ENCODE data around the gene ATP7B.

Gene ATP7B

DNA sequence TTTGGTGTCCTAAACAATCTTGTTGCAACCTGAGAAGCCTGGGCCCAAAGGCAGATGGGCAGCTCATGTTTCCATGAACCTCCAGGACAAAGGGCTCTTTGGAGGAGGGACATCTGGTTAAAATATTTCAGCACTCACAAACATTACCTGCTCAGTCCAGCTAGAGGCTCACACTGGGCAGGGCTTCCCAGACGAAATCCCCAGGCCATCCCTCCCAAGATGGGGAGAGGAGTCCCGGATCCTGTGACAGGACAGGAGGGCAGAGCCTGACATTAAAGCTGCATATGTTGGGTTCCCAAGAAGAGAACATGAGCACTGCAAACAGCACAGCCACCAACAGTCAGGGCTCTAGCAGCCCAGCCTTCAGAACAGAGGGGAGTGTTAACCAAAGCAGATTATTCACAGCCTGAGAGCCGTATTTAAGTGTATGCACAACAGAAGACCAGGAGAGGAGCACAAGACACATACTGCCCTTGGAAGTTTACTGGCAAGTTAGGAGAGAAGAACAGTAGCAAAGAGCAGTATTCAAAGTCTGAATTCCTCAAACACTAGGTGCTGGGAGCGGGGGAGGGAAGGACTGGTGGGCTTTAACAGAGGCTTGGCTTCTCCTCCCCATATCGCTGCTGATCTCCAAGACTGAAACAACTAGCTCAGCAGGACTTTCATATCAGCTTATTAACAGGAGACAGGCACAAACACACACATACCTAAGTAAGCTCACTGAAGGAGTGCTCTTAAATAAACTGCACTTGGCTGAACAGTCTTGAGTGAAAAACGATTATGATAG lies 12.3 kb downstream of the ATP7B start:
- no peak overlapping the region for H3K9ac ChIP-seq (ENCODE audit: low read length)
- H3K9me2 ChIP-seq (replicated peaks; ENCODE audit: insufficient read depth, low read length) = no peaks in the 10 kb centered on the region
- no peaks in the 10 kb centered on the region for H3K27me3 ChIP-seq (replicated peaks; ENCODE audit: insufficient read depth, low read length)
- TF ChIP-seq EZH2phosphoT487 (IDR thresholded peaks at IDR 0.05; ENCODE audit: low read length) = no peak
- no peak for TF ChIP-seq EZH2 (optimal IDR thresholded peaks at IDR 0.05; ENCODE audit: low read depth, low read length)
- TF ChIP-seq, protein P1, sequence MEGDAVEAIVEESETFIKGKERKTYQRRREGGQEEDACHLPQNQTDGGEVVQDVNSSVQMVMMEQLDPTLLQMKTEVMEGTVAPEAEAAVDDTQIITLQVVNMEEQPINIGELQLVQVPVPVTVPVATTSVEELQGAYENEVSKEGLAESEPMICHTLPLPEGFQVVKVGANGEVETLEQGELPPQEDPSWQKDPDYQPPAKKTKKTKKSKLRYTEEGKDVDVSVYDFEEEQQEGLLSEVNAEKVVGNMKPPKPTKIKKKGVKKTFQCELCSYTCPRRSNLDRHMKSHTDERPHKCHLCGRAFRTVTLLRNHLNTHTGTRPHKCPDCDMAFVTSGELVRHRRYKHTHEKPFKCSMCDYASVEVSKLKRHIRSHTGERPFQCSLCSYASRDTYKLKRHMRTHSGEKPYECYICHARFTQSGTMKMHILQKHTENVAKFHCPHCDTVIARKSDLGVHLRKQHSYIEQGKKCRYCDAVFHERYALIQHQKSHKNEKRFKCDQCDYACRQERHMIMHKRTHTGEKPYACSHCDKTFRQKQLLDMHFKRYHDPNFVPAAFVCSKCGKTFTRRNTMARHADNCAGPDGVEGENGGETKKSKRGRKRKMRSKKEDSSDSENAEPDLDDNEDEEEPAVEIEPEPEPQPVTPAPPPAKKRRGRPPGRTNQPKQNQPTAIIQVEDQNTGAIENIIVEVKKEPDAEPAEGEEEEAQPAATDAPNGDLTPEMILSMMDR (IDR thresholded peaks at IDR 0.05; ENCODE audit: low read length) = no peak
- no peaks in the 10 kb centered on the region for H3F3A ChIP-seq (ENCODE audit: insufficient read depth, low read length)
- no peaks in the 10 kb centered on the region for H4K20me1 ChIP-seq (ENCODE audit: insufficient read depth, low read length)
- H3K36me3 ChIP-seq (replicated peaks; ENCODE audit: insufficient read depth, low read length) = no peaks in the 10 kb centered on the region
- no peaks in the 10 kb centered on the region for H3K4me1 ChIP-seq (ENCODE audit: low read length)
- H2AFZ ChIP-seq (ENCODE audit: low read length) = no peak overlapping the region
- no peak overlapping the region for H3K4me3 ChIP-seq (ENCODE audit: low read length)
- no peaks in the 10 kb centered on the region for H3K79me2 ChIP-seq (ENCODE audit: low read length)
- no peak overlapping the region for H3K4me2 ChIP-seq (ENCODE audit: low read depth, low read length)
- no peak for DNase-seq
- H3K27ac ChIP-seq (ENCODE audit: low read length) = no peak overlapping the region
- no peaks in the 10 kb centered on the region for H3K9me3 ChIP-seq (replicated peaks; ENCODE audit: insufficient read depth, low read length)

DNA sequence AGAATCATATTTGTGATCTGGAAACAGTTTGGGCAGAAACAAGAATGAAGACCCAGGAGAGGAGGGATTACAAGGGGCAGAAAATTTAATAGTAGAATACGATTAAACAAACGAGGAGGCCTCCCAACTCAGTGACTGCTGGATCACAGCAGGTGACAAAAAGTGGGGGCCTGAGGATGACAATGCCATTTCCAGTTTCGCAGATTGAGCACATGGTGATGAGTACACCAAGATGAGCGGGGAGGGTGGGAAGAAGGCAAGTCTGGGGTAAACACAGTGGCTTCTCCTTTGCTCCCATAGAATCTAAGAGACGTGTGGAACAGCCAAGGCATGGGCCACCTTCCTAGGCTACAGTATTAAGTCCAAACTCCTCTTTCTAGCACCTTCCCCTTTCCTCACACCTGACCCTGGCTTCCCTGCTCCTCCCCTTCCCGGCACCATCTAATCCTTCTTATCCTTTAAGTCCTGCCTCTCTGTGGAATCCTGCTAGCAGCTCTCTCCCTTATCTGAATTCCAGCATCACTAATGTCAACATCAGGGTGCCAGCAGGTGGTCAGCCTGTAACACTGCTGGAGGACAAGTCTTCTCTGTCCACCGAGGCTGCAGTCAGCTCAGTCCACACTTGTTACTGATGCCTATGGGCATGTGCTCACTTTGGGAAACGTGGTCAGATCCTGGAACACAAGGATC lies 13.5 kb downstream of the ATP7B start:
- no peaks in the 10 kb centered on the region for H3K27me3 ChIP-seq (replicated peaks; ENCODE audit: insufficient read depth, low read length)
- H3F3A ChIP-seq (ENCODE audit: insufficient read depth, low read length) = no peaks in the 10 kb centered on the region
- no peak for DNase-seq
- H3K4me3 ChIP-seq (ENCODE audit: low read length) = no peak overlapping the region
- H3K79me2 ChIP-seq (ENCODE audit: low read length) = no peaks in the 10 kb centered on the region
- H3K4me2 ChIP-seq (ENCODE audit: low read depth, low read length) = no peak overlapping the region
- TF ChIP-seq, protein P1 (IDR thresholded peaks at IDR 0.05; ENCODE audit: low read length) = no peak
- TF ChIP-seq EZH2phosphoT487 (IDR thresholded peaks at IDR 0.05; ENCODE audit: low read length) = no peak
- no peak for TF ChIP-seq EZH2 (optimal IDR thresholded peaks at IDR 0.05; ENCODE audit: low read depth, low read length)
- no peaks in the 10 kb centered on the region for H3K9me3 ChIP-seq (replicated peaks; ENCODE audit: insufficient read depth, low read length)
- no peaks in the 10 kb centered on the region for H3K36me3 ChIP-seq (replicated peaks; ENCODE audit: insufficient read depth, low read length)
- H3K9ac ChIP-seq (ENCODE audit: low read length) = no peak overlapping the region
- no peaks in the 10 kb centered on the region for H3K4me1 ChIP-seq (ENCODE audit: low read length)
- no peak overlapping the region for H3K27ac ChIP-seq (ENCODE audit: low read length)
- H2AFZ ChIP-seq (ENCODE audit: low read length) = no peak overlapping the region
- no peaks in the 10 kb centered on the region for H3K9me2 ChIP-seq (replicated peaks; ENCODE audit: insufficient read depth, low read length)
- no peaks in the 10 kb centered on the region for H4K20me1 ChIP-seq (ENCODE audit: insufficient read depth, low read length)

DNA sequence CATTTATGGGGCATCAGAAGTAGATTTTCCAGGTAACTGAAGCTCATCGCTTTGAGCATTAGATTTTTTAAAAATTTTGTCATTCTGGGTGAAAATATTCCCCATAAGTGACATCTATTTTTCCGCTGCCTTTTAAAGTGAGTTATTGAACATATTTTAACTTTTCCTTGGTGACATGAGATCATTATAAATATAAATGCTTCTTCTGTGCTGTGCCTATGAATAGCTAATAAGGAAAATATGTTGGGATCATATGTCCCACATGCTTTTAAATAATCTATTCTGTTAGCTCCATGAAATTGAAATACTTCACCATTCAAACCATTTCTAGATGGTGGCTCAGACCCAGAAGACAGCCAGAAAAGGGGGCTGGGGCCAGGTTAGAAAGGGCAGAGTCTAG lies 14.1 kb downstream of the ATP7B start:
- Histone ChIP-seq H3K27ac (ENCODE audit: low read length) (no peak overlapping the region), H3K9me2 (replicated peaks; ENCODE audit: insufficient read depth, low read length) (no peaks in the 10 kb centered on the region), H3K4me2 (ENCODE audit: low read depth, low read length) (no peak overlapping the region), H3K4me1 (ENCODE audit: low read length) (no peaks in the 10 kb centered on the region), H3K27me3 (replicated peaks; ENCODE audit: insufficient read depth, low read length) (no peaks in the 10 kb centered on the region), H3K4me3 (ENCODE audit: low read length) (no peak overlapping the region), H3F3A (ENCODE audit: insufficient read depth, low read length) (no peaks in the 10 kb centered on the region), H3K36me3 (replicated peaks; ENCODE audit: insufficient read depth, low read length) (no peaks in the 10 kb centered on the region), H2AFZ (ENCODE audit: low read length) (no peak overlapping the region), H3K9me3 (replicated peaks; ENCODE audit: insufficient read depth, low read length) (no peaks in the 10 kb centered on the region), H4K20me1 (ENCODE audit: insufficient read depth, low read length) (no peaks in the 10 kb centered on the region), H3K79me2 (ENCODE audit: low read length) (no peaks in the 10 kb centered on the region), H3K9ac (ENCODE audit: low read length) (no peak overlapping the region)
- TF ChIP-seq, protein P1 (IDR thresholded peaks at IDR 0.05; ENCODE audit: low read length) = no peak
- TF ChIP-seq EZH2phosphoT487 (IDR thresholded peaks at IDR 0.05; ENCODE audit: low read length) (no peak), EZH2 (optimal IDR thresholded peaks at IDR 0.05; ENCODE audit: low read depth, low read length) (no peak)
- DNase-seq = no peak
